Fibroblast of gingiva (primary cell): ENCODE data around the gene CHDH.
A peak's percentile ranks its signal among the peaks of the same experiment; 100 is the strongest.

ENCODE experiments used
- DNase-seq: peaks from one replicate; pipeline ENCODE4 v3.0.0-alpha.2; 2011; ENCODE audit warnings: low read depth

Gene CHDH

GRCh38 chr3:53846134-53846850, at the start of gene CHDH, which contains the start of gene IL17RB:
TSS of gene CHDH (minus strand) at chr3:53846419. CDS start at chr3:53824008, 22,411 bp downstream.
TSS of gene IL17RB (plus strand) at chr3:53846568. CDS start at chr3:53846589, 21 bp downstream.
- no peak for DNase-seq

GRCh38 chr3:53892286-53892637, 46.0 kb upstream of the CHDH start:
- no peak for DNase-seq

- peak; percentile 99 for DNase-seq
Observed at GRCh38 chr3:53891497-53892285, 45.5 kb upstream of the CHDH start, which contains the start of gene SELENOK. TSS of gene SELENOK (minus strand) at chr3:53891859.

GRCh38 chr3:53890726-53891475, 44.7 kb upstream of the CHDH start:
- DNase-seq = peak; percentile 1

- no peak for DNase-seq
Observed at GRCh38 chr3:53888232-53888631, 42.0 kb upstream of the CHDH start.

- no peak for DNase-seq
Observed at GRCh38 chr3:53887446-53887845, 41.2 kb upstream of the CHDH start.

GRCh38 chr3:53885239-53885638, 39.0 kb upstream of the CHDH start:
- DNase-seq = no peak

GRCh38 chr3:53884623-53885022, 38.4 kb upstream of the CHDH start:
- no peak for DNase-seq

GRCh38 chr3:53883008-53883407, 36.8 kb upstream of the CHDH start:
- no peak for DNase-seq

- peak; percentile 84 for DNase-seq
Observed at GRCh38 chr3:53881691-53882593, 35.7 kb upstream of the CHDH start, which contains the start of gene ACTR8. TSS of gene ACTR8 (minus strand) at chr3:53882152. CDS start at chr3:53882101, 51 bp downstream.

GRCh38 chr3:53880396-53881345, 34.5 kb upstream of the CHDH start:
- DNase-seq = peak; percentile 18

GRCh38 chr3:53865732-53866499, 19.7 kb upstream of the CHDH start:
- DNase-seq = no peak

GRCh38 chr3:53863145-53863544, 16.9 kb upstream of the CHDH start:
- DNase-seq = no peak

- DNase-seq = no peak
Observed at GRCh38 chr3:53862241-53862640, 16.0 kb upstream of the CHDH start.

GRCh38 chr3:53860196-53860595, 14.0 kb upstream of the CHDH start:
- DNase-seq = no peak

- DNase-seq = no peak
Observed at GRCh38 chr3:53859178-53859577, 13.0 kb upstream of the CHDH start.

GRCh38 chr3:53858096-53858741, 12.0 kb upstream of the CHDH start:
- DNase-seq = no peak

- DNase-seq = no peak
Observed at GRCh38 chr3:53856964-53857363, 10.7 kb upstream of the CHDH start.

GRCh38 chr3:53850895-53851294, 4.7 kb upstream of the CHDH start:
- peak; percentile 15 for DNase-seq
